ENCODE results near the gene GATAD2B.
"Not testable (repeated sequence)": the region's sequence is repeated elsewhere in the genome, so short reads cannot be mapped to it uniquely, and the experiment has no call there.

Gene GATAD2B

GRCh38 chr1:153929981-153930948 is 7.5 kb upstream of the GATAD2B start:
- no peak for DNase-seq (ENCODE audit: low read depth)

- DNase-seq (ENCODE audit: low read depth) = no peak
Measured at GRCh38 chr1:153929426-153929825, 6.7 kb upstream of the GATAD2B start.

GRCh38 chr1:153928791-153929341 is 6.1 kb upstream of the GATAD2B start:
- DNase-seq (ENCODE audit: low read depth) = no peak

- DNase-seq (ENCODE audit: low read depth) = no peak
Measured at GRCh38 chr1:153928245-153928644, 5.5 kb upstream of the GATAD2B start.

- no peak for DNase-seq (ENCODE audit: low read depth)
Measured at GRCh38 chr1:153926405-153926804, 3.6 kb upstream of the GATAD2B start.

DNA sequence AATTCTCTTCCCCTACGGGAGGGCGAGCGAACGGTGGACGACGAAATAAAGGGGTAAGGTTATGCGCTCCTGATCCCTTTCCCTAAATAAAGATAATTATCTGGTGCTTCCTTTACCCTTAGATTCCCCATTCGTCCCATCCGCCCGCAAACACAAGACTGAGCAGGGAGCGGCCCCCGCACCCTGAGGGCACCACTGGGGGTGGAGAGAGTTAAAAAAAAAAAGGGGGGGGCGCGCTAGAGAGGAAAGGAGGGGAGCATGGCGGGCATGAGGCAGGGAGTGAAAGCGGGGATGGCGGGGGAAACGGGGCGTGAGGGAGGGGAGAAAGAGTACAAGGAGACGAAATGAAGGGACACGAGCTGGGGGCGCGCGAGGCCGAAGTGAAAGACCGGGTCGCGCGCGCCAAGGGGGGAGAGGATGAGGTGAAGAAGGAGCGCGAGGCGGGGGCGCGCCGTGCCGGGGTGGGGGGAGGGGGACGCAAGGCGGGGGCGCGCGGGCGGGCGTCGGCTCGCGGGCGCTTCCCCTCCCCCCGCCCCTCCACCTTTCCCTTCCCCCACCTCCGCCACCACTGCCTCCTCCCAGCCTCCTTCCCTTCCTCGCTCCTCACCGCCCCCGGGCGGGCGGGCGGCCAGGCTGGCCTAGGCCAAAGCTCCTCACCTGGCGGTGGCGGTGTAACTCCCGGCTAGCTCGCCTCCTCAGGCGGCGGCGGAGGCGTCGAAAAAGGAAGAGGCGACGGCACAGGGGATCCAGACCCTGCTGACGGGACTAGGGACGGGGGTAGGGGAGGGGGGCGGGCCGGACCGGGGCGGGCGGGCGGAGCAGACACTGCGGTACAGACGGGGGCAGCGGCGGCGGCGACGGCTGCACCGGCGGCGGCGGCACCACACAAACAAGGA is 448 bp downstream of the GATAD2B start:
- peak; percentile 38 for DNase-seq (ENCODE audit: low read depth)

DNA sequence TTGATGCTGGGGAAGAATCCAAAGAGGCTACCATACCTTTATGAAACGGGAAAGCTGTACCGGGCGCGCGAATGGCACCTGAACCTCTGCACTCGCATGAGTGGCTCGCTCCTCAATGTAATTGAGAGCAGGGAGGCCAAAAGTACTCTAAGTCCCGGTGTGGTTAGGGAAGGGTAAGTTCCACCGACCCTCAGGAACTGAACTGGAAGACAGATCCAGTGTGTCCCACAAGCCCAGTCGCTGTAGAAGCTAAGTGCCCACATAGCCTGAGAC is 1.0 kb downstream of the GATAD2B start:
- DNase-seq (ENCODE audit: low read depth) = no peak

GRCh38 chr1:153921080-153921802 is 1.5 kb downstream of the GATAD2B start:
- DNase-seq (ENCODE audit: low read depth) = no peak

GRCh38 chr1:153919876-153920852 is 2.6 kb downstream of the GATAD2B start:
- DNase-seq (ENCODE audit: low read depth) = no peak

- no peak for DNase-seq (ENCODE audit: low read depth)
Measured at GRCh38 chr1:153916297-153916696, 6.5 kb downstream of the GATAD2B start.

- DNase-seq (ENCODE audit: low read depth) = no peak
Measured at GRCh38 chr1:153912349-153912748, 10.4 kb downstream of the GATAD2B start.

GRCh38 chr1:153910560-153910959 is 12.2 kb downstream of the GATAD2B start:
- DNase-seq (ENCODE audit: low read depth) = not testable (repeated sequence)

GRCh38 chr1:153908071-153908470 is 14.7 kb downstream of the GATAD2B start:
- DNase-seq (ENCODE audit: low read depth) = no peak

- no peak for DNase-seq (ENCODE audit: low read depth)
Measured at GRCh38 chr1:153907134-153907533, 15.6 kb downstream of the GATAD2B start.

DNA sequence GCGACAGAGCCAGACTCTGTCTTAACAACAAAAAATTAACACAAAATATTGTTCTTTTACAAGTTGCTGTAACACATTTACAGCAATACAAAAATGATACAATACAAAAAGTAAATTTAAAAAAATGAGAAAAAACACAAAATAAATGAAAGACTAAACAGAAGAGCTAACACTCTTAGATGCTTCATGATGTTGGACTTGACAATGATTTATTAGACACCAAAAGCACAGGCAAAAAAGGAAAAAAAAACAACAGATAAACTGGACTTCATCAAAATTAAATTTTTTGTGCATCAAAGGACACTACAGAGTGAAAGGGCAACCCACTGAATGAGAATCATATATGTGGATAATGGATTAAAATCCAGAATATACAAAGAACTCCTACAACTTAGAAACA is 16.4 kb downstream of the GATAD2B start:
- no peak for DNase-seq (ENCODE audit: low read depth)

GRCh38 chr1:153905908-153906307 is 16.9 kb downstream of the GATAD2B start:
- DNase-seq (ENCODE audit: low read depth) = not testable (repeated sequence)

DNA sequence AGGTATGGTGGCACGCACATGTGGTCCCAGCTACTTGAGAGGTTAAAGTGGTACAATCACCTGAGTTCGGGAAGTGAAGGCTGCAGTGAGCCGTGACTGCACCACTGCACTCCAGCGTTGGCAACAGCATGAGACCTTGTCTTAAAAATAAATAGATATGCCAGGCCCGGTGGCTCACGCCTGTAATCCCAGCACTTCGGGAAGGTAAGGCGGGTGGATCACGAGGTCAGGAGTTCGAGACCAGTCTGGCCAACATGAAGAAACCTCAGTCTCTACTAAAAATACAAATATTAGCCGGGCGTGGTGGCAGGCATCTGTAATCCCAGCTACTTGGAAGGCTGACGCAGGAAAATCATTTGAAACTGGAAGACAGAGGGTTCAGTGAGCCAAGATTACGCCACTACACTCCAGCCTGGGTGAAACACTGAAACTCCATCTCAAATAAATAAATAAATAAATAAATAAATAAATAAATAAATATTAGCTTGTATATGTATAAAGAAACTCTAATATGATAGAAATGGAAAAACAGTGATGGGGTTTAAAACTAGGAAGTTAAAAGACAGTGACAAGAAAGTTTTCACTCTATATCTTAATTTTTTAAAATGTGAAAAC is 18.8 kb downstream of the GATAD2B start:
- no peak for DNase-seq (ENCODE audit: low read depth)

GRCh38 chr1:153899509-153899908 is 23.3 kb downstream of the GATAD2B start:
- no peak for DNase-seq (ENCODE audit: low read depth)

DNA sequence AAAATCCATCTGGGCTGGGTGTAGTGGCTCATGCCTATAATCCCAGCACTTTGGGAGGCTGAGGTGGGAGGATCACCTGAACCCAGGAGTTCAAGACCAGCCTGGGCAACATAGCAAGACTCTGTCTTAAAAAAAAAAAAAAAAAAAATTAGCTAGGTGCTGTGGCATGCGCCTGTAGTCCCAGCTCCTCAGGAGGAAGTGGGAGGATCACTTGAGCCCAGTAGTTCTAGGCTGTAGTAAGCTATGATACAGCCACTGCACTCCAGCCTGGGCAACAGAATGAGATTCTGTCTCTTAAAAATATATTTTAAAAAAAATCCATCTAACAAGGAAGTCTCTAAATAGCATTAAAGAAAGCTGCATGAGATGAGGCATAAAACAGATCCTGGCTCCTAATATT is 26.9 kb downstream of the GATAD2B start:
- not testable (repeated sequence) for DNase-seq (ENCODE audit: low read depth)

DNA sequence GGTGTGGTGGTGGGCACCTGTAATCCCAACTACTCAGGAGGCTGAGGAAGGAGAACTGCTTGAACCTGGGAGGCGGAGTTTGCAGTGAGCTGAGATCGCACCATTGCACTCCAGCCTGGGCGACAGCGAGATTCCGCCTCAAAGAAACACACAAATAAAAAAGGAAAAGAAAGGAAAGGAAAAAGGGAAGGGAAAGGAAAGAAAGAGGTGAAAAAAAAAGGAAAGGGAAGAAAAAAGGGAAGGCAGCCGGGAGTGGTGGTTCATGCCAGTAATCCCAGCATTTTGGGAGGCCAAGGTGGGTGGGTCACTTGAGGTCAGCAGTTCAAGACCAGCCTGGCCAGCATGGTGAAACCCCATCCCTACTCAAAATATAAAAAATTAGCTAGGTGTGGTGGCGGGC is 31.7 kb downstream of the GATAD2B start:
- DNase-seq (ENCODE audit: low read depth) = not testable (repeated sequence)
